Smooth muscle cell (in vitro differentiated cells): ENCODE measurements around the gene PIGN. TPM values are rescaled to one million over a fixed set of nuclear protein-coding genes. Genes with fewer than 3 reads are reported as not detected.

Source experiments
- DNase-seq: peaks from one replicate; lab custom pipeline; 2025; ENCODE audit not compliant: unreplicated experiment; lab: John Stamatoyannopoulos, UW
- H2AFZ ChIP-seq: fragments of 200-600 bp; sonication (generic); 2 replicates; pipeline ENCODE4 v1.6.0; 2016; ENCODE audit warnings: antibody characterized with exemption, low read depth, mild to moderate bottlenecking
- H3F3A ChIP-seq: fragments of 200-600 bp; sonication (generic); 2 replicates; pipeline ENCODE4 v1.6.0; 2017; ENCODE audit warnings: antibody characterized with exemption, low read depth
- H3K27ac ChIP-seq: fragments of 200-600 bp; sonication (generic); 2 replicates; pipeline ENCODE4 v1.5.1; 2016; ENCODE audit warnings: low read depth, mild to moderate bottlenecking
- H3K27me3 ChIP-seq: fragments of 200-600 bp; sonication (generic); 2 replicates; pipeline ENCODE4 v1.6.1; 2016; ENCODE audit warnings: low read depth, mild to moderate bottlenecking
- H3K36me3 ChIP-seq: fragments of 200-600 bp; sonication (generic); 2 replicates; pipeline ENCODE4 v1.5.1; 2016; ENCODE audit warnings: low read depth
- H3K4me1 ChIP-seq: fragments of 200-600 bp; sonication (generic); 2 replicates; pipeline ENCODE4 v1.5.1; 2016; ENCODE audit warnings: low read depth
- H3K4me2 ChIP-seq: fragments of 200-600 bp; sonication (generic); 2 replicates; pipeline ENCODE4 v1.6.0; 2016; ENCODE audit warnings: mild to moderate bottlenecking
- H3K4me3 ChIP-seq: fragments of 200-600 bp; sonication (generic); 2 replicates; pipeline ENCODE4 v1.5.1; 2016; ENCODE audit warnings: mild to moderate bottlenecking
- H3K79me2 ChIP-seq: fragments of 200-600 bp; sonication (generic); 2 replicates; pipeline ENCODE4 v1.6.0; 2016; ENCODE audit warnings: low read depth, mild to moderate bottlenecking
- H3K9ac ChIP-seq: fragments of 200-600 bp; sonication (generic); 2 replicates; pipeline ENCODE4 v1.6.0; 2016; ENCODE audit warnings: low read depth
- H3K9me3 ChIP-seq: fragments of 200-600 bp; sonication (generic); replicated peaks from 2 replicates; pipeline ENCODE4 v1.5.1; 2016; ENCODE audit warnings: low read depth
- H4K20me1 ChIP-seq: fragments of 200-600 bp; sonication (generic); 2 replicates; pipeline ENCODE4 v1.6.0; 2016; ENCODE audit warnings: low read depth
- WGBS: methylation state at CpG from one replicate; pipeline ENCODE4 v1.1.7; 2016; ENCODE audit warnings: low lambda C conversion rate; 5-methylcytosine and 5-hydroxymethylcytosine counted together
- polyA plus RNA-seq: library from polyadenylated mRNA; unstranded; fragments of >200 nt; fragmentation: Nextera tagmentation; extraction: Ambion mirVana; gene quantifications from 2 replicates; pipeline ENCODE4 v1.2.1, GENCODE V29; 2016
- total RNA-seq: library from RNA; depleted of rRNA; stranded (reverse); fragments of >200 nt; gene quantifications from 2 replicates; pipeline ENCODE4 v1.2.3, GENCODE V29; 2014
- TF ChIP-seq, protein P1 (sequence below): fragments of 200-600 bp; sonication (generic); IDR thresholded peaks from 2 replicates; pipeline ENCODE4 v1.5.1; 2017; ENCODE audit warnings: borderline replicate concordance, mild to moderate bottlenecking, antibody characterized with exemption; ENCODE audit not compliant: insufficient read depth, poor library complexity, severe bottlenecking

PIGN gene
- total and polyA plus RNA-seq, 2 experiments from 2014 or later = 14.3 to 31.8 TPM

DNA sequence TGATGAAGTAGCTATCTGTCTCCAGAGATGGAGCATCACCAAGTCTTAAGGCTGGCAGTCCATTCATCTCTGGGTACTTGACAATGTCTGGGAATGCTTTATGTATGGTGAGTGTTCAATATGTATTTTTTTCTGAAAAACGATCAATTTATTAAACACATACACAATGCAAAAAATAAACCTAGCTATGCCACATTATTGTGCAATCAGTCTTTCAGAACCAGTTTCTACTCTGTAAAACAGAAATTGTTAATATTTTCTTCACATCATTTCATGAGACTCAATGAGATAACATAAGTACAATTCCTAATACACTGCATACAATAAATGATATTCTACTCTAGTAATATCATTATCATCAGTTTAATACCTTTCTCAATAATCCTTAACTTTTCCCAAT lies 122.5 kb downstream of the PIGN start:
- WGBS = 92% methylated on average over 1 of the region's 1 CpG
- H3F3A ChIP-seq = no peaks in the 10 kb centered on the region

GRCh38 chr18:62061821-62062478 lies 124.9 kb downstream of the PIGN start:
- Histone ChIP-seq H3K79me2 (no peaks in the 10 kb centered on the region), H3K27me3 (no peaks in the 10 kb centered on the region), H3K4me2 (no peak overlapping the region), H3K4me1 (no peaks in the 10 kb centered on the region), H3F3A (no peaks in the 10 kb centered on the region), H2AFZ (no peak overlapping the region), H3K4me3 (no peak overlapping the region), H3K9ac (no peak overlapping the region), H4K20me1 (no peaks in the 10 kb centered on the region), H3K9me3 (no peaks in the 10 kb centered on the region), H3K36me3 (no peaks in the 10 kb centered on the region), H3K27ac (no peak overlapping the region)
- 97% methylated on average over 5 of the region's 5 CpGs for WGBS
- no peak for DNase-seq
- TF ChIP-seq, protein P1, sequence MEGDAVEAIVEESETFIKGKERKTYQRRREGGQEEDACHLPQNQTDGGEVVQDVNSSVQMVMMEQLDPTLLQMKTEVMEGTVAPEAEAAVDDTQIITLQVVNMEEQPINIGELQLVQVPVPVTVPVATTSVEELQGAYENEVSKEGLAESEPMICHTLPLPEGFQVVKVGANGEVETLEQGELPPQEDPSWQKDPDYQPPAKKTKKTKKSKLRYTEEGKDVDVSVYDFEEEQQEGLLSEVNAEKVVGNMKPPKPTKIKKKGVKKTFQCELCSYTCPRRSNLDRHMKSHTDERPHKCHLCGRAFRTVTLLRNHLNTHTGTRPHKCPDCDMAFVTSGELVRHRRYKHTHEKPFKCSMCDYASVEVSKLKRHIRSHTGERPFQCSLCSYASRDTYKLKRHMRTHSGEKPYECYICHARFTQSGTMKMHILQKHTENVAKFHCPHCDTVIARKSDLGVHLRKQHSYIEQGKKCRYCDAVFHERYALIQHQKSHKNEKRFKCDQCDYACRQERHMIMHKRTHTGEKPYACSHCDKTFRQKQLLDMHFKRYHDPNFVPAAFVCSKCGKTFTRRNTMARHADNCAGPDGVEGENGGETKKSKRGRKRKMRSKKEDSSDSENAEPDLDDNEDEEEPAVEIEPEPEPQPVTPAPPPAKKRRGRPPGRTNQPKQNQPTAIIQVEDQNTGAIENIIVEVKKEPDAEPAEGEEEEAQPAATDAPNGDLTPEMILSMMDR = no peak

More for the DNA sequence above, 122.5 kb downstream of the PIGN start:
- no peaks in the 10 kb centered on the region for H4K20me1 ChIP-seq
- H3K9me3 ChIP-seq = no peaks in the 10 kb centered on the region
- H3K9ac ChIP-seq = no peak overlapping the region
- H3K4me2 ChIP-seq = no peak overlapping the region
- H3K4me3 ChIP-seq = no peak overlapping the region
- H2AFZ ChIP-seq = no peak overlapping the region
- TF ChIP-seq, protein P1 = no peak
- H3K79me2 ChIP-seq = no peaks in the 10 kb centered on the region
- DNase-seq = no peak
- no peaks in the 10 kb centered on the region for H3K36me3 ChIP-seq
- H3K27ac ChIP-seq = no peak overlapping the region
- H3K4me1 ChIP-seq = no peaks in the 10 kb centered on the region
- H3K27me3 ChIP-seq = no peaks in the 10 kb centered on the region

DNA sequence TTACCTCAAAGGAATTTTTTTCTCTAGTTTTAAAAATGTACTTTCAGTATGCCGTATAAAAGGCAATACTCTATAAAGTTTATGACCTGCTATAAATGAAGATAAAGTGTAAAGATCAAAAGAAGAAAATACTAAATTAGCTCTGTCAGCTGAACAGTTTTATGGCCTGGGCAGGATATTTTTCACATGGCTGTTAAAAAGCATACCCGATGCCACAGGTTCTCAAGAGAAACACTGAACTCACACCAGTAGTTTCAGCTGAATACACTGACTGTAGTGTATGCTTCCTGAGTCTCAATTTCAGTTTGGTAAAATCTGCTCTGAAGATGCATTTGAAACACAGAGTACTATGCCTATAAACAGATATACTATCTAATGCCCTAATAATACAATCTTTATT lies 126.0 kb downstream of the PIGN start:
- H3K4me1 ChIP-seq = no peaks in the 10 kb centered on the region
- H3K79me2 ChIP-seq = no peaks in the 10 kb centered on the region
- H2AFZ ChIP-seq = no peak overlapping the region
- H3K27ac ChIP-seq = no peak overlapping the region
- no peaks in the 10 kb centered on the region for H3K27me3 ChIP-seq
- no peak overlapping the region for H3K4me2 ChIP-seq
- no peaks in the 10 kb centered on the region for H3K36me3 ChIP-seq
- TF ChIP-seq, protein P1 = no peak
- no peaks in the 10 kb centered on the region for H4K20me1 ChIP-seq
- H3K4me3 ChIP-seq = no peak overlapping the region
- no peaks in the 10 kb centered on the region for H3F3A ChIP-seq
- WGBS = 66% methylated on average over 2 of the region's 2 CpGs
- H3K9ac ChIP-seq = no peak overlapping the region
- no peaks in the 10 kb centered on the region for H3K9me3 ChIP-seq
- DNase-seq = no peak

GRCh38 chr18:62054929-62055498 lies 131.8 kb downstream of the PIGN start:
- WGBS = 96% methylated on average over 2 of the region's 2 CpGs
- Histone ChIP-seq H3K4me1 (no peaks in the 10 kb centered on the region), H3F3A (no peaks in the 10 kb centered on the region), H3K36me3 (no peaks in the 10 kb centered on the region), H3K27me3 (no peaks in the 10 kb centered on the region), H2AFZ (no peak overlapping the region), H3K27ac (no peak overlapping the region), H3K9ac (no peak overlapping the region), H3K4me2 (no peak overlapping the region), H3K4me3 (no peak overlapping the region), H3K79me2 (no peaks in the 10 kb centered on the region), H4K20me1 (no peaks in the 10 kb centered on the region), H3K9me3 (no peaks in the 10 kb centered on the region)
- no peak for DNase-seq
- TF ChIP-seq, protein P1 = no peak
